PFSK-1 (cell line): Measurements from ENCODE around the gene RIN3.

Experiments used
- REST ChIP-seq, 2 experiments: IDR thresholded peaks; 2 replicates each; pipeline versions ENCODE4 v1.6.1 to v1.8.0; 2011 to 2012; ENCODE audit warnings: low read depth in 2 of 2, low read length in 2 of 2, control low read depth in 1 of 2, inconsistent platforms in 1 of 2, mild to moderate bottlenecking in 1 of 2, moderate library complexity in 1 of 2; ENCODE audit not compliant: insufficient read depth in 1 of 2
- SIN3A ChIP-seq: IDR thresholded peaks from 2 replicates; pipeline ENCODE4 v1.6.1; 2012; ENCODE audit warnings: mild to moderate bottlenecking, low read length, moderate library complexity, borderline replicate concordance; ENCODE audit not compliant: insufficient read depth

GRCh38 chr14:92581206-92581605, 67.6 kb downstream of the RIN3 start:
- TF ChIP-seq SIN3A (no peak), REST (IDR thresholded peaks at IDR 0.05; ENCODE audit: insufficient read depth in 1 of 2, low read depth in 2 of 2, low read length in 2 of 2) (no peak)
